HG03571 (cell line): ENCODE data around the gene DENND4B.
"Not testable (repeated sequence)": the region's sequence is repeated elsewhere in the genome, so short reads cannot be mapped to it uniquely, and the experiment has no call there.

Experiments
- ATAC-seq: cut with Tn5 transposase; IDR thresholded peaks from one replicate; pipeline ENCODE4 v1.9.1; 2021; ENCODE audit not compliant: unreplicated experiment

DENND4B gene

DNA sequence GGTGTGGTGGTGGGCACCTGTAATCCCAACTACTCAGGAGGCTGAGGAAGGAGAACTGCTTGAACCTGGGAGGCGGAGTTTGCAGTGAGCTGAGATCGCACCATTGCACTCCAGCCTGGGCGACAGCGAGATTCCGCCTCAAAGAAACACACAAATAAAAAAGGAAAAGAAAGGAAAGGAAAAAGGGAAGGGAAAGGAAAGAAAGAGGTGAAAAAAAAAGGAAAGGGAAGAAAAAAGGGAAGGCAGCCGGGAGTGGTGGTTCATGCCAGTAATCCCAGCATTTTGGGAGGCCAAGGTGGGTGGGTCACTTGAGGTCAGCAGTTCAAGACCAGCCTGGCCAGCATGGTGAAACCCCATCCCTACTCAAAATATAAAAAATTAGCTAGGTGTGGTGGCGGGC, 55.5 kb downstream of the DENND4B start:
- ATAC-seq = not testable (repeated sequence)

DNA sequence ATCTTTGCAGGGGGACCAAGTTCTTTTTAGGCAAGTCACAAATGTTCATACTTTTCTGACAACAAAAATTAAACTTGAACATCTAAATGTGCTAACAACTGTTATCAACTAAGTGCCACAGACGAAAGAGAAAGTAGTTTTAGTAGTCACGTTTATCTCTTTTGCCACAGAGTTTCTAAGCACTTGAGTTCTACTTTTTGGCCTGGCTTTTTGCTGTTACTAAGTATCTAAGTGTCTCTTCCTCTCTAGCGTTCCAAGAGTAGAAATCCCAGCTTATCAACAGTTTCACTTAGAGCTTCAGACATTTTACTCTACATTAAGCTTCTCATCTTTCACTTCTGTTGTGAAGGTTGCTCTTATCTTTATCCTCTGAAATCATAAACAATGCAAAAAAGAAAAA, 58.0 kb downstream of the DENND4B start:
- ATAC-seq = no peak

DNA sequence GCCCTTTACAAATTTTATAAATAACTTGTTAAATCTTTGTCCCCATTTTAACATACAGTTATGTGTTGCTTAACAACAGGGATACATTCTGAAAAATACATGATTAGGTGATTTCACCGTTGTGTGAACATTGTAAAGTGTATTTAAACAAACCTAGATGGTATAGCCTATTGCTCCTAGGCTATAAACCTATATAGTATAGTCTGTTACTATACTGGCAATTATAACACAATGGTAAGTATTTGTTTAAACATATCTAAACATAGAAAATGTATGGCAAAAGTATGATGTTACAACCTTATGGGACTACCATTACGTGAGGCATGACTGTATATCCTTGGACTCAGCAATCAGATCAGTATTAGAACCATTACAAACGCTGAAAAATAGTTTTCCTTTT, 60.4 kb downstream of the DENND4B start:
- no peak for ATAC-seq

DNA sequence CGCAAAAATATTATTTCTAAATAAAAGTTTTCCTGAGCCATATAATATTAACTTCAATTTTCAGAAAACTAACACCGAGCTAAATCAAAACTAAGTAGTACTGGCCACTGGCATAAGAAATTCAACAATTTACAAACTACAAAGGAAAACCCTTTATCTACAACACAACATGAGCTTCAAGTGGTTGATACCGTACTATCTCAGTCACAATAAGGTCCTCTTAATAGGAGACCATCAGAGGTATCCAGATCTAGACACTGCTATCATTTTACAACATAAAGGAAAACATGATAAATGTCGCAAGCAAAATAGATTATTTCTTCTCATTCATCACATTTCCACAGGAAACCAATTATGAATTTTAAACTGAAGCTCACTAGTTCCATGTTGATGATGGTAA, 63.3 kb downstream of the DENND4B start:
- ATAC-seq = no peak

DNA sequence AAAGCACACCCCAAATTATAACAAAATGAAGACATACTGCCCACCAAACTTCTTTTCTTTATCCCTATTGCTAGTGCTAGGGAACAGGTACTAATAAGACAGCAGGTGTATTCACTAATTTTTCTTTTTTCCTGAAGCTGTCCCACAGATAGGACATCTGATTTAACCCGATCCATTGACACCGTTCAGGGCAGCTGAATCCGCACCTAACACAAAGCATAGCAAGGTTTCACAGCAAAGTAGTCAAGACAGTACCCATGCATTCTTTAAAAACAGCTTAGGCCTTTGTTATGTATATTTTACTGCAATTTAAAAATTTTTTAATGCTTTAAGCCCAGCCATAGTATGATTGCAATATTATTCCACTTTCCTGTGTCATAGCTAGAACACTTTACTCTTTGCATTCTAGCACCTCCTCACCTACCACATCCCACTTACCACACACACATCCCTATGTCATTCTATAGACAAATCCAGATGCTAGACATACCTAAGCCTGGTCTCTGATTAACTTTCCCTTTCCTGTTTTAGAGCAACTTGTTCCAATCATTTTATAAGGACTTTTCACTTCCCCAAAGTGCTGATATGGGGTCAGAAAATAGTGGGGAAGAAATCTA, 64.1 kb downstream of the DENND4B start:
- ATAC-seq = no peak

DNA sequence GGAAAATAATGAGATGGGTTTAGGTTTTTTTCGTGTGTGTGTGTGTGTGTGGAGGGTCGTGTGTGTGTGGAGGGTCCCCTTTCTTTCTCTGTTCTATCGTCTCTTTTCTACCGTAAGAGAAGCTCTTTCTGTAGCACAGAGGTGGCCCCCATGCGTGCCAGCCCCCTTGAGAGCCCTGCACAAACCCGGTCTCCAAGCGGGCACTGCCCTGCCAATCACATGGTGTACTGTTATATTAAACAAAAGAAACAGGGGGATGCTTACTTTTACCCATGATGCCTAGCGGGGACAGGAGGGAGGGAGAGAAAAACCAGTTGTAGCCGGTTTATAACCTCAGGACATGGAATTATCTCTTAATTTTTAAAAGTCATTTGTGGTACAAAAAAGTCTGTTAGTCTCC, 64.8 kb downstream of the DENND4B start:
- ATAC-seq = no peak

DNA sequence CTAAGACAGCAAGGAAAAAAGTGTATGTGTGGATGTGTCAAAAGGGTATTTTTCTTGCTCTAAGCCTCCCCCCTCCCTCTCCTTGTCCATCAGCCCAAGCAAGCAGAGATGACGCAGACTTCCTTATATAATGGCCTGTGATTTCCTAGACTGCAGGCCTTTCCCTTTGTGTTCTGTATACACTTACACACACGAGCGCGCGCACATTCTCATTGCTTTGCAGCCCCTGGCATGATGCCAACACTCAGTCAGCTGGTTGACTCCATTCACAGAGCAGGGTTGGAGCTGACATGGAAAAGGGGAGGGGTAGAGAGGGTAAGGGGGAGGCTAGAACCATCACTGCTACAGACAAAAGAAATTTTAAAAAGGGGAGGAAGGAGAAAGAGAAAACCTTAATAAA, 65.6 kb downstream of the DENND4B start:
- ATAC-seq = no peak

DNA sequence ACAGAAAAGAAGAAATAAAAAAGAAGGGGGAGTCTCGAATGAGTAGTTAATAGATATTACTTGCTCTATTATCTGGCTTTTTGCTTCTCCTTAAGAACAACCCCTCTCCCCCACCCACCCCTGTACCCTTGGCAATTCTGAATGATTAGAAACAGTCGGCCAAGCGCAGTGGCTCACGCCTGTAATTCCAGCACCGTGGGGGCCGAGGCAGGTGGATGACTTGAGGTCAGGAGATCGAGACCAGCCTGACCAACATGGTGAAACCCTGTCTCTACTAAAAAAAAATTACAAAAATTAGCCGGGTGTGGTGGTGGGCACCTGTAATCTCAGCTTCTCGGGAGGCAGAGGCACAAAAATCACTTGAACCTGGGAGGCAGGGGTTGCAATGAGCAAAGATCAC, 66.5 kb downstream of the DENND4B start:
- ATAC-seq = no peak
